IMR-90 (cell line): Measurements from ENCODE around the gene GPR17.

Experiments
- CEBPB ChIP-seq: IDR thresholded peaks from 2 replicates; pipeline ENCODE4 v1.6.1; 2012; ENCODE audit warnings: low read depth, low read length, improper control_type of control experiment
- CTCF ChIP-seq: conservative IDR thresholded peaks from 2 replicates; pipeline ENCODE4 v1.5.1; 2012; ENCODE audit warnings: mild to moderate bottlenecking, low read depth, low read length, improper control_type of control experiment
- POLR2A ChIP-seq: IDR thresholded peaks from 2 replicates; pipeline ENCODE4 v1.6.1; 2012; ENCODE audit warnings: mild to moderate bottlenecking, low read depth, low read length

- TF ChIP-seq CTCF (no peak), POLR2A (no peak), CEBPB (no peak)
These were observed 23.2 kb upstream of the GPR17 start for GRCh38 chr2:127622561-127623387.
